GM19455 (cell line): ENCODE results near the gene MVB12A.

Experiments used
- ATAC-seq: cut with Tn5 transposase; IDR thresholded peaks from one replicate; pipeline ENCODE4 v1.9.1; 2021; ENCODE audit not compliant: unreplicated experiment

Gene MVB12A

GRCh38 chr19:17419621-17420474 is at the start of gene MVB12A:
Gene MVB12A (plus strand): TSS chr19:17420047. CDS start chr19:17420136, 89 bp downstream.
- ATAC-seq: peak; percentile 83

GRCh38 chr19:17376935-17377600 is 42.8 kb upstream of the MVB12A start, which contains the start of gene PLVAP:
Gene PLVAP (minus strand): TSS chr19:17377342. CDS start chr19:17377288, 54 bp downstream.
- no peak for ATAC-seq

GRCh38 chr19:17378271-17378670 is 41.6 kb upstream of the MVB12A start:
- ATAC-seq: no peak

GRCh38 chr19:17379221-17379631 is 40.6 kb upstream of the MVB12A start:
- ATAC-seq: no peak

- ATAC-seq: no peak
Observed at GRCh38 chr19:17380426-17381138, 39.3 kb upstream of the MVB12A start.

GRCh38 chr19:17385878-17386611 is 33.8 kb upstream of the MVB12A start:
- ATAC-seq: no peak

- no peak for ATAC-seq
Observed at GRCh38 chr19:17389288-17389687, 30.6 kb upstream of the MVB12A start.

GRCh38 chr19:17389957-17390664 is 29.7 kb upstream of the MVB12A start:
- ATAC-seq: no peak

- peak; percentile 70 for ATAC-seq
Observed at GRCh38 chr19:17390665-17391370, 29.0 kb upstream of the MVB12A start.

- peak; percentile 9 for ATAC-seq
Observed at GRCh38 chr19:17391371-17392151, 28.3 kb upstream of the MVB12A start.

- no peak for ATAC-seq
Observed at GRCh38 chr19:17393002-17393401, 26.8 kb upstream of the MVB12A start.

GRCh38 chr19:17393914-17394313 is 25.9 kb upstream of the MVB12A start, which contains the start of gene CCDC194:
Gene CCDC194 (minus strand): TSS chr19:17394196. CDS start chr19:17394158, 38 bp downstream.
- no peak for ATAC-seq

- no peak for ATAC-seq
Observed at GRCh38 chr19:17394891-17395415, 24.9 kb upstream of the MVB12A start.

GRCh38 chr19:17398902-17399527 is 20.8 kb upstream of the MVB12A start:
- ATAC-seq: no peak

- no peak for ATAC-seq
Observed at GRCh38 chr19:17401628-17402027, 18.2 kb upstream of the MVB12A start.

GRCh38 chr19:17402982-17403855 is 16.6 kb upstream of the MVB12A start:
- ATAC-seq: no peak

GRCh38 chr19:17404015-17404414 is 15.8 kb upstream of the MVB12A start:
- no peak for ATAC-seq
